A549 (cell line): ENCODE results near the gene TFR2. TPM values are rescaled to one million over a fixed set of nuclear protein-coding genes. Genes with fewer than 3 reads are reported as not detected.

Experiments
- ATAC-seq, 2 experiments: fragments of 200-7000 bp in 1 of 2; fragments of >200 bp in 1 of 2; cut with Nextera tagmentation in 1 of 2; cut with Tn5 transposase in 1 of 2; 3 replicates each; pipeline versions ENCODE4 v1.8.0 to v1.9.1; 2018 to 2020; ENCODE audit warnings: mild to moderate bottlenecking in 1 of 2, moderate library complexity in 1 of 2
- CTCF ChIA-PET: fragments of 300-600 bp; sonication (Branson Sonifier 250); formaldehyde crosslinking; extraction: SDS; loops from one replicate; lab custom pipeline; 2021; ENCODE audit warnings: antibody characterized with exemption, inconsistent platforms; lab: Yijun Ruan, JAX
- POLR2A ChIA-PET: fragments of 350-600 bp; formaldehyde crosslinking; extraction: SDS; loops from one replicate; lab custom pipeline; 2021; ENCODE audit warnings: antibody characterized with exemption, inconsistent platforms; lab: Yijun Ruan, JAX
- DNase-seq, 2 experiments: peaks; one replicate each; pipeline versions ENCODE4 v3.0.0 to v3.0.0-alpha.2; 2011 to 2016; ENCODE audit warnings: low read depth in 1 of 2, low spot score in 1 of 2
- FAIRE-seq: peaks from 2 replicates; lab custom pipeline; 2011; peaks lifted over from hg19 to GRCh38; lab: Jason Lieb, UNC
- H3K27ac ChIP-seq, 2 experiments: fragments of >200 bp; sonication (Bioruptor Twin); formaldehyde crosslinking; 3 replicates each; pipeline ENCODE4 v1.5.1; 2016 to 2017
- H3K4me1 ChIP-seq: fragments of >200 bp; sonication (Bioruptor Twin); formaldehyde crosslinking; 3 replicates; pipeline ENCODE4 v1.6.1; 2016
- H3K4me2 ChIP-seq: fragments of >200 bp; sonication (Bioruptor Twin); formaldehyde crosslinking; 3 replicates; pipeline ENCODE4 v1.6.1; 2016
- H3K4me3 ChIP-seq: fragments of >200 bp; sonication (Bioruptor Twin); formaldehyde crosslinking; 3 replicates; pipeline ENCODE4 v1.5.1; 2016
- H3K9me3 ChIP-seq: fragments of >200 bp; sonication (Bioruptor Twin); formaldehyde crosslinking; 3 replicates; pipeline ENCODE4 v1.6.1; 2016
- ESRRA ChIP-seq: fragments of 150-350 bp; IDR thresholded peaks from 2 replicates; pipeline ENCODE4 v1.6.1; 2014; ENCODE audit warnings: mild to moderate bottlenecking, low read length, borderline replicate concordance
- GATA3 ChIP-seq: IDR thresholded peaks from 2 replicates; pipeline ENCODE4 v1.6.1; 2012; ENCODE audit warnings: borderline replicate concordance
- HOXB13 ChIP-seq: fragments of 250-450 bp; sonication (Bioruptor Pico); IDR thresholded peaks from 2 replicates; pipeline ENCODE4 v1.5.0; 2020; ENCODE audit warnings: low read depth, mild to moderate bottlenecking, moderate library complexity
- HOXB5 ChIP-seq: fragments of 250-450 bp; sonication (Bioruptor Pico); IDR thresholded peaks from 2 replicates; pipeline ENCODE4 v1.5.0; 2020; ENCODE audit warnings: mild to moderate bottlenecking, moderate library complexity
- KDM5A ChIP-seq: fragments of 200-600 bp; sonication (generic); IDR thresholded peaks from 2 replicates; pipeline ENCODE4 v1.6.1; 2016; ENCODE audit warnings: antibody characterized with exemption, mild to moderate bottlenecking
- NFE2L2 ChIP-seq: fragments of 150-350 bp; conservative IDR thresholded peaks from 2 replicates; pipeline ENCODE4 v1.6.1; 2014; ENCODE audit warnings: low read length
- PHF8 ChIP-seq: fragments of 200-600 bp; sonication (generic); IDR thresholded peaks from 2 replicates; pipeline ENCODE4 v1.6.1; 2016; ENCODE audit warnings: low read depth, mild to moderate bottlenecking, antibody characterized with exemption, moderate library complexity, borderline replicate concordance
- POLR2A ChIP-seq: IDR thresholded peaks from 2 replicates; pipeline ENCODE4 v1.6.1; 2012; ENCODE audit warnings: mild to moderate bottlenecking, low read length
- RARB ChIP-seq: fragments of 250-450 bp; sonication (Bioruptor Pico); IDR thresholded peaks from 2 replicates; pipeline ENCODE4 v1.8.0; 2021; ENCODE audit warnings: mild to moderate bottlenecking, moderate library complexity
- RNF2 ChIP-seq: fragments of 200-600 bp; sonication (generic); IDR thresholded peaks from 2 replicates; pipeline ENCODE4 v1.6.1; 2016; ENCODE audit warnings: low read depth, mild to moderate bottlenecking, antibody characterized with exemption, moderate library complexity, borderline replicate concordance
- SMC3 ChIP-seq: fragments of >200 bp; sonication (Bioruptor Twin); formaldehyde crosslinking; IDR thresholded peaks from 3 replicates; pipeline ENCODE4 v1.6.1; 2018; ENCODE audit warnings: inconsistent platforms
- SREBF2 ChIP-seq: fragments of 450-650 bp; IDR thresholded peaks from 2 replicates; pipeline ENCODE4 v1.6.1; 2014; ENCODE audit warnings: mild to moderate bottlenecking, moderate library complexity
- WGBS: methylation state at CpG from one replicate; pipeline ENCODE4 v1.1.6; 2017; ENCODE audit errors: missing lambda C conversion rate; 5-methylcytosine and 5-hydroxymethylcytosine counted together
- polyA plus RNA-seq, 4 experiments: library from polyadenylated mRNA; depleted of rRNA in 3 of 4; stranded (reverse); fragments of >200 nt; fragmentation: RNase III in 1 of 4; extraction: RNeasy Plus Mini Kit Qiagen cat#74134 plus additional on column Dnase treatment in 1 of 4; gene quantifications; 2 replicates in 3 of 4; 3 replicates in 1 of 4; pipeline ENCODE4 v1.2.3, GENCODE V29; 2011 to 2017
- TF ChIP-seq, protein P1 (sequence below): IDR thresholded peaks from 2 replicates; pipeline ENCODE4 v1.6.1; 2012
- TF ChIP-seq, protein P2 (sequence below): fragments of 150-350 bp; IDR thresholded peaks from 2 replicates; pipeline ENCODE4 v1.6.1; 2014; ENCODE audit warnings: low read depth, mild to moderate bottlenecking, low read length
- TF ChIP-seq, protein P3 (sequence below): fragments of 250-450 bp; sonication (Bioruptor Pico); IDR thresholded peaks from 2 replicates; pipeline ENCODE4 v1.5.0; 2021; ENCODE audit warnings: mild to moderate bottlenecking, moderate library complexity, borderline replicate concordance
- TF ChIP-seq, protein P4 (sequence below): IDR thresholded peaks from 2 replicates; pipeline ENCODE4 v1.6.1; 2012; ENCODE audit warnings: low read depth, borderline replicate concordance
- TF ChIP-seq, protein P5 (sequence below): fragments of 200-600 bp; sonication (generic); IDR thresholded peaks from 2 replicates; pipeline ENCODE4 v1.6.1; 2016; ENCODE audit warnings: antibody characterized with exemption, mild to moderate bottlenecking, moderate library complexity
- TF ChIP-seq, protein P6 (sequence below): fragments of >200 bp; sonication (Bioruptor Twin); formaldehyde crosslinking; IDR thresholded peaks from 3 replicates; pipeline ENCODE4 v1.6.1; 2016

The TFR2 gene
- polyA plus RNA-seq, 2 of the 4 experiments (the other 2 are of a cell fraction) = 1.1 to 2.5 TPM

DNA sequence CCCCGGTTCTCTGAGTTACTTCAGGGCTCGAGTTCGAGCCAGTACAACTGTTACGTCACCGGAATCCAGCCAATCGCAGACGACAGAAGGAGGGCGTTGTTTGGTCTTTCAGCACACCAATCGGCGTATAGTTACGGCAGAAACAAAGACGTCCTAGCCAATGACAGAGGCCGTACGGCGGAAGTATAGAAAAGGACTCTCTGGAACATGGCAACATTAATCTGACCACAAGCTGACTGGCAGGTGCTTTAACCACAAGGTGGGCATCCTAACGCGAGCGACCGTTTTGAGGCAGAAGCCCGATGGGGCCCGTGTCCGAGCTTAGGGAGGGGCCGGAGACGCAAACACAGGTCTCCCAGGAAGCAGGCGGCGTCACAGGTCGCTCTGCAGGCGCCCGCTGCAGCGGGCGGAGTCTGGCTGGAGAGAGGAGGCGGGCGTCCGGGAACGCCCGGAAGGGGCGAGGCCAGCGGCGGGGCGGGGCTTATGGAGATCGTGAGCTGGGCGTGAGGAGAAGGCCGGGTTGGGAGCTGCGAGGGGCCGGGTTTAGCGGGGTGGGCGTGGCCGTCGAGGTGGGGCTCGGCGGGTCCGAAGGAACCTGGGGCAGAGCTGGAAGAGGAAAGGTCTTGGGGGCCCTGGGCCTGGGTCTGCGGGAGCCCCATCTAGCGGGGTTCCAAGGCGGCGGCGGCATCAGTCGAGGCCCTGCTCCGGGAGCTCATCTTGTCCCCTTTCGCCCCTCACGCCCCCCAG lies 29.2 kb downstream of the TFR2 start, which contains the start of gene MOSPD3 (continued):
- TF ChIP-seq, protein P1, sequence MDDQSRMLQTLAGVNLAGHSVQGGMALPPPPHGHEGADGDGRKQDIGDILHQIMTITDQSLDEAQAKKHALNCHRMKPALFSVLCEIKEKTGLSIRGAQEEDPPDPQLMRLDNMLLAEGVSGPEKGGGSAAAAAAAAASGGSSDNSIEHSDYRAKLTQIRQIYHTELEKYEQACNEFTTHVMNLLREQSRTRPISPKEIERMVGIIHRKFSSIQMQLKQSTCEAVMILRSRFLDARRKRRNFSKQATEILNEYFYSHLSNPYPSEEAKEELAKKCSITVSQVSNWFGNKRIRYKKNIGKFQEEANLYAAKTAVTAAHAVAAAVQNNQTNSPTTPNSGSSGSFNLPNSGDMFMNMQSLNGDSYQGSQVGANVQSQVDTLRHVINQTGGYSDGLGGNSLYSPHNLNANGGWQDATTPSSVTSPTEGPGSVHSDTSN = no peak

DNA sequence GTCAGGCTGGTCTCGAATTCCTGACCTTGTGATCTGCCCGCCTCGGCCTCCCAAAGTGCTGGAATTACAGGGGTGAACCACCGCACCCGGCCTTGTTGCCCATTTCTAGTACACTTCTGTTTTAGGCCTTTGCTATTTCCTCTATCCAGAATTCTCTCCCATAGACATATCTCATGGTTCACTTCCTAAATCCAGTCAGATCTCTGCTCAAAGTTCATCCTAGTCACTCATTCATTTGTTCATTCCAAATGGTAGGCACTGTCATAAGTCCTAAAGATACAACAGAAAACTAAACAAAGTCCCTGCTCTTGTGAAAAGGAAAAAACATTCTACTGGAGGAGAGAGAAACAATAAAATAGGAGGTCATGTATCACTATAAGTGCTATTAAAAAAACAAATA lies 31.4 kb downstream of the TFR2 start:
- ChIA-PET CTCF (interaction anchor here (1.3 to 8.8 kb wide), 2 partner anchors 10 to 17 kb away, joined by 3 to 69 read pairs; no protein-coding TSS in a partner anchor), POLR2A (interaction anchor here (1.2 kb wide), 1 partner anchor 24 kb away, joined by 6 read pairs; the partner anchor contains the start of gene FBXO24)
- DNase-seq = no peak
- H3K4me2 ChIP-seq = no peak overlapping the region
- FAIRE-seq = no peak
- TF ChIP-seq, protein P2, sequence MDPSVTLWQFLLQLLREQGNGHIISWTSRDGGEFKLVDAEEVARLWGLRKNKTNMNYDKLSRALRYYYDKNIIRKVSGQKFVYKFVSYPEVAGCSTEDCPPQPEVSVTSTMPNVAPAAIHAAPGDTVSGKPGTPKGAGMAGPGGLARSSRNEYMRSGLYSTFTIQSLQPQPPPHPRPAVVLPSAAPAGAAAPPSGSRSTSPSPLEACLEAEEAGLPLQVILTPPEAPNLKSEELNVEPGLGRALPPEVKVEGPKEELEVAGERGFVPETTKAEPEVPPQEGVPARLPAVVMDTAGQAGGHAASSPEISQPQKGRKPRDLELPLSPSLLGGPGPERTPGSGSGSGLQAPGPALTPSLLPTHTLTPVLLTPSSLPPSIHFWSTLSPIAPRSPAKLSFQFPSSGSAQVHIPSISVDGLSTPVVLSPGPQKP = no peak
- TF ChIP-seq NFE2L2 (no peak), HOXB5 (CRISPR knock-in tag) (no peak), POLR2A (no peak), SMC3 (no peak), SREBF2 (no peak)
- TF ChIP-seq, protein P3, sequence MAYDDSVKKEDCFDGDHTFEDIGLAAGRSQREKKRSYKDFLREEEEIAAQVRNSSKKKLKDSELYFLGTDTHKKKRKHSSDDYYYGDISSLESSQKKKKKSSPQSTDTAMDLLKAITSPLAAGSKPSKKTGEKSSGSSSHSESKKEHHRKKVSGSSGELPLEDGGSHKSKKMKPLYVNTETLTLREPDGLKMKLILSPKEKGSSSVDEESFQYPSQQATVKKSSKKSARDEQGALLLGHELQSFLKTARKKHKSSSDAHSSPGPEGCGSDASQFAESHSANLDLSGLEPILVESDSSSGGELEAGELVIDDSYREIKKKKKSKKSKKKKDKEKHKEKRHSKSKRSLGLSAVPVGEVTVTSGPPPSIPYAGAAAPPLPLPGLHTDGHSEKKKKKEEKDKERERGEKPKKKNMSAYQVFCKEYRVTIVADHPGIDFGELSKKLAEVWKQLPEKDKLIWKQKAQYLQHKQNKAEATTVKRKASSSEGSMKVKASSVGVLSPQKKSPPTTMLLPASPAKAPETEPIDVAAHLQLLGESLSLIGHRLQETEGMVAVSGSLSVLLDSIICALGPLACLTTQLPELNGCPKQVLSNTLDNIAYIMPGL = no peak
- TF ChIP-seq, protein P4, sequence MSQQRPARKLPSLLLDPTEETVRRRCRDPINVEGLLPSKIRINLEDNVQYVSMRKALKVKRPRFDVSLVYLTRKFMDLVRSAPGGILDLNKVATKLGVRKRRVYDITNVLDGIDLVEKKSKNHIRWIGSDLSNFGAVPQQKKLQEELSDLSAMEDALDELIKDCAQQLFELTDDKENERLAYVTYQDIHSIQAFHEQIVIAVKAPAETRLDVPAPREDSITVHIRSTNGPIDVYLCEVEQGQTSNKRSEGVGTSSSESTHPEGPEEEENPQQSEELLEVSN = no peak
- TF ChIP-seq, protein P5, sequence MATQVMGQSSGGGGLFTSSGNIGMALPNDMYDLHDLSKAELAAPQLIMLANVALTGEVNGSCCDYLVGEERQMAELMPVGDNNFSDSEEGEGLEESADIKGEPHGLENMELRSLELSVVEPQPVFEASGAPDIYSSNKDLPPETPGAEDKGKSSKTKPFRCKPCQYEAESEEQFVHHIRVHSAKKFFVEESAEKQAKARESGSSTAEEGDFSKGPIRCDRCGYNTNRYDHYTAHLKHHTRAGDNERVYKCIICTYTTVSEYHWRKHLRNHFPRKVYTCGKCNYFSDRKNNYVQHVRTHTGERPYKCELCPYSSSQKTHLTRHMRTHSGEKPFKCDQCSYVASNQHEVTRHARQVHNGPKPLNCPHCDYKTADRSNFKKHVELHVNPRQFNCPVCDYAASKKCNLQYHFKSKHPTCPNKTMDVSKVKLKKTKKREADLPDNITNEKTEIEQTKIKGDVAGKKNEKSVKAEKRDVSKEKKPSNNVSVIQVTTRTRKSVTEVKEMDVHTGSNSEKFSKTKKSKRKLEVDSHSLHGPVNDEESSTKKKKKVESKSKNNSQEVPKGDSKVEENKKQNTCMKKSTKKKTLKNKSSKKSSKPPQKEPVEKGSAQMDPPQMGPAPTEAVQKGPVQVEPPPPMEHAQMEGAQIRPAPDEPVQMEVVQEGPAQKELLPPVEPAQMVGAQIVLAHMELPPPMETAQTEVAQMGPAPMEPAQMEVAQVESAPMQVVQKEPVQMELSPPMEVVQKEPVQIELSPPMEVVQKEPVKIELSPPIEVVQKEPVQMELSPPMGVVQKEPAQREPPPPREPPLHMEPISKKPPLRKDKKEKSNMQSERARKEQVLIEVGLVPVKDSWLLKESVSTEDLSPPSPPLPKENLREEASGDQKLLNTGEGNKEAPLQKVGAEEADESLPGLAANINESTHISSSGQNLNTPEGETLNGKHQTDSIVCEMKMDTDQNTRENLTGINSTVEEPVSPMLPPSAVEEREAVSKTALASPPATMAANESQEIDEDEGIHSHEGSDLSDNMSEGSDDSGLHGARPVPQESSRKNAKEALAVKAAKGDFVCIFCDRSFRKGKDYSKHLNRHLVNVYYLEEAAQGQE = no peak
- WGBS = 82% methylated on average over 5 of the region's 5 CpGs
- H3K27ac ChIP-seq = no peak overlapping the region
- peaks cover 8% of the 10 kb centered on the region; the same call in 1 of the 3 replicates for H3K4me1 ChIP-seq
- ATAC-seq = no peak
- no peak overlapping the region for H3K4me3 ChIP-seq
- no peaks in the 10 kb centered on the region for H3K9me3 ChIP-seq

DNA sequence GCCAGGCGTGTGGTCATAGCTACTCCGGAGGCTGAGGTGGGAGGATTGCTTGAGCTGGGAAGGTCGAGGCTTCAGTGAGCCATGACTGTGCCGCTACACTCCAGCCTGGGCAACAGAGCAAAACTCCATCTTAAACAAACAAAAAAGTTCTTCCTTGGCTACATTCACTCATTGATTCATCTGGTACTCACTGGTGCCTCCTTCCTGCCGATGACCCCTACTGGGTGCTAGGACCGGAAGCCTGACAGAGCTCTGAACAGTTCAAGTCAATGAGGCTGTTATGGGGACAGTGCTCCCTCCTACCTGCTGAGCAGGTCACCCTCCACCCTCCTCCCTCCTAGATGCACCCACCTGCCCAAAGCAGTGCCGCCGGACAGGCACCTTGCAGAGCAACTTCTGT lies 34.2 kb downstream of the TFR2 start:
- FAIRE-seq (no peak), ATAC-seq (no peak), DNase-seq (no peak)
- CTCF ChIA-PET = interaction anchor here (0.5 to 4.8 kb wide), 10 partner anchors 16 to 245 kb away, joined by 3 to 32 read pairs (median 4); partner anchors contain the start of genes GIGYF1 and SLC12A9
- Histone ChIP-seq H3K27ac (no peak overlapping the region), H3K9me3 (no peaks in the 10 kb centered on the region), H3K4me2 (no peak overlapping the region)
- 72% methylated on average over 8 of the region's 8 CpGs for WGBS
- no peak for TF ChIP-seq POLR2A
- no peak for TF ChIP-seq PHF8
- no peak for TF ChIP-seq HOXB13 (CRISPR knock-in tag)
- TF ChIP-seq KDM5A = no peak
- no peak for TF ChIP-seq GATA3
- no peak for TF ChIP-seq RARB
- TF ChIP-seq, protein P6, sequence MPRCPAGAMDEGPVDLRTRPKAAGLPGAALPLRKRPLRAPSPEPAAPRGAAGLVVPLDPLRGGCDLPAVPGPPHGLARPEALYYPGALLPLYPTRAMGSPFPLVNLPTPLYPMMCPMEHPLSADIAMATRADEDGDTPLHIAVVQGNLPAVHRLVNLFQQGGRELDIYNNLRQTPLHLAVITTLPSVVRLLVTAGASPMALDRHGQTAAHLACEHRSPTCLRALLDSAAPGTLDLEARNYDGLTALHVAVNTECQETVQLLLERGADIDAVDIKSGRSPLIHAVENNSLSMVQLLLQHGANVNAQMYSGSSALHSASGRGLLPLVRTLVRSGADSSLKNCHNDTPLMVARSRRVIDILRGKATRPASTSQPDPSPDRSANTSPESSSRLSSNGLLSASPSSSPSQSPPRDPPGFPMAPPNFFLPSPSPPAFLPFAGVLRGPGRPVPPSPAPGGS = no peak
- no peak for TF ChIP-seq RNF2
- TF ChIP-seq ESRRA = no peak
- TF ChIP-seq, all 56 proteins: peak for 0
- POLR2A ChIA-PET = no interaction called here
- H3K4me1 ChIP-seq = 0 out of 3 replicates have a peak, but pooled peaks cover 8% of the 10 kb centered on the region
- H3K4me3 ChIP-seq = no peak overlapping the region
